ENCODE measurements around the gene CAMSAP1. TPM values are rescaled to one million over a fixed set of nuclear protein-coding genes. Genes with fewer than 3 reads are reported as not detected.

The CAMSAP1 gene
- total RNA-seq, 1 experiment from 2014 or later = 14.5 TPM

DNA sequence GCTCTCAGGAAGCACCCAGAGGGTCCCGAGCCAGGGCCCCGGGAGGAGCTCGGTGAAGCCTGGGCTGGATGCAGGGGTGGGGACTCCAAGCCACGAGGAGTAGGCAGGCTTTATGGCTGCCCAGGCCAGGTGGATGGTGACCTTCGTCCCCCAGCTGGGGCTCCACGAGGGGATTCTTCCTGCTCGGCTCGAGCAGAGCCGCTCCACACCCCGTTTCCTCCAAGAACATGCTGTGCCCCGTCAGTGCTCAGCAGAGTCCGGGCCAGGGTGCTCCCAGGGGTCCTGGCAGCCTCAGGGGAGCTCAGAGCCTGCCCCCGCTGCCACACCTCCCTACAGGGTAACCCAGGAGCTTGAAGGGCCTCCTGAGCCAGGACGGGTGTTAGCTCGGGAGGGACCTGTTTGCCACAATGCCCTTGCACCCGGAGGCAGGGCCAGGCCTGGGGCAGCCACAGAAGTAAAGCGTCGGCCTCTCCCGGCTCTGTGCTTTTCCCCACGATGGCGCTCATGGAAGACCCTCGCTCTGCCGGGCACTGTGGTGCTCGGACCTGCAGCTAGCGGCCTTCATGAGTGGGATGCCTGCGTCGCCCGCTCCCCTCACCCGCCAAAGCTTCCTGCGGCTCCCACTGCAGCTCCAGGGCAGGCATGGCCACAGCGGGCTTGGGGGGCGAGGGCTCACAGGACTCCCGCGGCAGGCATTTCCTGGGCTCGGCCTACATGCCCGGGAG is 118.6 kb downstream of the CAMSAP1 start:
- Histone ChIP-seq H3K4me3 (no peak overlapping the region), H3K36me3 (no peaks in the 10 kb centered on the region), H3K9me3 (no peaks in the 10 kb centered on the region), H3K27me3 (no peaks in the 10 kb centered on the region)
- no peak for DNase-seq

DNA sequence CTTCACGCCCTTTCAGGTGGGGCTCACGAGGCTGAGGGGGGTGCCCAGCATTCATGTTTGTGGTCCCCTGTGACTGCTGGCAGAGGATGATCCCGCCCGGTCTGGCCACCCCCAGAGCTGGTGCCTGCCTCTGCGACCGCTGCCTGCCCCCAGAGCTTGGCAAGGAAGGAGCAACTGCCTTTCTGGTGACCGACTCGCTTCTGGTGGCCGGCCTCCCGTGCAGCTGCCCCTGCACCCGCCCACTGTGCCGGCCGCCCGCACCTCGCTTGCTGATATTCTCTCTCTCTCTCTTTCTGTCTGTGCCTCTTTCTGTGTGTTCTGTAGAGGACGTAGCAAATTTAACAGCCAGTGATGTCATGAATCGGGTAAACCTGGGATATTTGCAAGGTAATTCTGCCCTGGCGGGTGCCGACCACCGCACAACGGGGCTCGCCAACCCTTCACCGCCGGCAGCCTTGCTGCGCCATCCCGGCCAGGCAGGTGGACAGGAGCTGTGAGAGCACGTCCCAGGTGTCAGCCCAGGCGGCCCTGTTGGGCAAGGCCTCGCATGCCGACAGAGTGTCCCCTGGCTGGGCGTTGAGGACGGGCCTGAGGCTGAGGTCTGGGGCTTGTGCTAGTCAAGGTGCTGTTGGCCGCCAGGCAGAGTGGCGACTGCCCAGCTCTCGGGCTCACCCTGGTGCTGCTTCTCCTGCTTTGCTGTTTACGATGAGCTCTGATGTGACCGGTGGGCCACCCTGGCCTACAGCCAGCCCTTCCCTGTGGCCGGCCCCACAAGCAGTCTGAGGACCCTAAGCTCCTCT is 119.4 kb downstream of the CAMSAP1 start:
- Histone ChIP-seq H3K9me3 (no peaks in the 10 kb centered on the region), H3K4me3 (no peak overlapping the region), H3K36me3 (no peaks in the 10 kb centered on the region), H3K27me3 (no peaks in the 10 kb centered on the region)
- DNase-seq = no peak

DNA sequence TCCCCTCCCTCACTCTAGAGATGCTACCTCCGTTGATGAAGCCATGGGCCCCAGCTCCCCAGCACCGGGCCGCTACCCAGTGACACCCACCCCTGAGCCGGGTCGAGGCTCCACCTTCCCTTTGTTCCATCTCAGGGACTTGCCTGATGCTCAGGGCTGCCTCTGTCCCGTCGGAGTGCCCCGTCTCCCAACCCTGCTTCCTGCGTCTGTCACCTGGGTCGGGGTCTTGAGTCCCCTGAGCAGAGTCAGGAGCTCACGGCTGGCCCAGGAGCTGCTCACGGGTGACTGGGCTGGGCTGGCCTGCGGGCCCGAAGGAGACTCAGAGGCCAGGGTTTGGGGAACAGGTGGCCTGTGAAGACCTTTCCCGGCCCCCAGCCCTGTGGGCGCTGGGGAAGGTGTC is 120.0 kb downstream of the CAMSAP1 start:
- H3K27me3 ChIP-seq = no peaks in the 10 kb centered on the region
- H3K4me3 ChIP-seq = no peak overlapping the region
- H3K36me3 ChIP-seq = no peaks in the 10 kb centered on the region
- no peak for DNase-seq
- no peaks in the 10 kb centered on the region for H3K9me3 ChIP-seq

DNA sequence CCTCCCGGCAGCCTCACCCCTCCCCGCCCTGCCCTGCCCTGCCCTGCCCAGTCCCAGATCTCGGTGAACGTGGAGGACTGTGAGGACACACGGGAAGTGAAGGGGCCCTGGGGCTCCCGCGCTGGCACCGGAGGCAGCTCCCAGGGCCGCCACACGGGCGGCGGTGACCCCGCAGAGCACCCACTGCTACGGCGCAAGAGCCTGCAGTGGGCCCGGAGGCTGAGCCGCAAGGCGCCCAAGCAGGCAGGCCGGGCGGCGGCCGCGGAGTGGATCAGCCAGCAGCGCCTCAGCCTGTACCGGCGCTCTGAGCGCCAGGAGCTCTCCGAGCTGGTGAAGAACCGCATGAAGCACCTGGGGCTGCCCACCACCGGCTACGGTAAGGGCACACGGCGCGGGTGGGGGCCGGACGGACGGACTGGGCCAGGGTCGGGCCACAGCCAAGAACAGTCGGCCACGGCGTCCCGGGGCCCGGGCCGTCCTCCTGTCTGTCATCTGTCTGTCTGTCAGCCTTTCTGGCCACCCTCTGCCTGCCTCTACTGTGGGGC is 121.1 kb downstream of the CAMSAP1 start:
- Histone ChIP-seq H3K27me3 (no peaks in the 10 kb centered on the region), H3K9me3 (no peaks in the 10 kb centered on the region), H3K4me3 (no peak overlapping the region), H3K36me3 (no peaks in the 10 kb centered on the region)
- DNase-seq = no peak

DNA sequence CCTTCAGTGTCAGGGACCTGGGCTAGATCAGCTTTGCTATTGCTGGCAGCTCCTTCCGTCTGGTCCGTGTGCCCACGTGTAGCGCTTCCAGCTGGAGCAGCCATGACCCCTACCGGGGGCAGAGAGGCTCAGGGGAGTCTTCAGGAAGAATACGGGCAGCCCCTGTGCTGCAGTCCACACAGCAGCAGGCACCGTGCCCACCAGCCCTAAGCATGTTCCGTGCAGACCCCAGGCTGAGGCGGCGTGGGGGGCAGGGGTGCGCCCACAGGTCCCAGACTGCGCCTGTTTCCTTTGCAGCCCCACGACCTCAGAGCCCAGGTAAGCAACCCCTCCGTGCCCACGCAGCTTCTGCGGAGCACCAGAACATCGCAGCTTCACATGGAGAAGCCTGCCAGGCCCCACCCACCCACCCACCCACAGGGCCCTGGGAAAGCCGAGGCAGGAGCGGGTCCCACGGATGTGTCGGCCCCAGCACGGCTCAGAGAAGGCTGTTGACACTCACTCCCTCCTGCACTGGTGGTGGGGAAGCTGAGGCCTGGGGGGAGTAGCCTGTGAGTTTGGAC is 122.3 kb downstream of the CAMSAP1 start:
- H3K4me3 ChIP-seq = no peak overlapping the region
- no peaks in the 10 kb centered on the region for H3K27me3 ChIP-seq
- no peak for DNase-seq
- H3K9me3 ChIP-seq = no peaks in the 10 kb centered on the region
- no peaks in the 10 kb centered on the region for H3K36me3 ChIP-seq

DNA sequence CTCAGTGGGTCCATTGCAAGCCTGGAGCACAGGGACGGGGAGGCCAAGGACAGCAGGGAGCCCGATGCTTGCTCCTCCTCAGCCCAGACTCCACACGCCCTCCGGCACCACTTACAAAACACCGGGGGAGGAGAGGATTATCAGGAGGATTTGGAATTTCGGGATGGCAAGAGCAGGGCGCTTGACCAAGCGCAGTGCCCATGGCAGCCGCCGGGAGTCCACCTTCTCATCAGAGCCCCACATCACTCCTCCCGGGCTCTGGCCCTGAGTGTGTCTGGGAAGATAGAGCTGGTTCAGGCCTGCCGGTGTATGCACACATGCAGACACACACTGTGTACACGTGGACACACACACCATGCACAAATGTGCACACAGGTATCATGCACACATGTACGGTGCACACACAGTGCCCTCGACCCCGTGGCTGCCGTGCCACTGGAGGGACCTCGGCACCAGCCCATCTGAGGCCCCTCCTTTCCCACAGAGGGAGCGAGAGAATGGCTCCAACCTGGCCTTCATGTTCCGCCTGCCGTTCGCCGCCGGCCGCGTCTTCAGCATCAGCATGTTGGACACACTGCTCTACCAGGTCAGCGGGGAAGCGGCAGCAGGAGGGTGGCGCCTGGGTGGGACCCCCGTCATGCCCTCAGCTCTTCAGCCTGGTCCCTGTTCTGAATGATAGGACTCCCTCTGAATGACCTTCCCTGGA is 123.7 kb downstream of the CAMSAP1 start:
- DNase-seq = no peak
- no peak overlapping the region for H3K4me3 ChIP-seq
- H3K27me3 ChIP-seq = no peaks in the 10 kb centered on the region
- H3K36me3 ChIP-seq = no peaks in the 10 kb centered on the region
- H3K9me3 ChIP-seq = no peaks in the 10 kb centered on the region

DNA sequence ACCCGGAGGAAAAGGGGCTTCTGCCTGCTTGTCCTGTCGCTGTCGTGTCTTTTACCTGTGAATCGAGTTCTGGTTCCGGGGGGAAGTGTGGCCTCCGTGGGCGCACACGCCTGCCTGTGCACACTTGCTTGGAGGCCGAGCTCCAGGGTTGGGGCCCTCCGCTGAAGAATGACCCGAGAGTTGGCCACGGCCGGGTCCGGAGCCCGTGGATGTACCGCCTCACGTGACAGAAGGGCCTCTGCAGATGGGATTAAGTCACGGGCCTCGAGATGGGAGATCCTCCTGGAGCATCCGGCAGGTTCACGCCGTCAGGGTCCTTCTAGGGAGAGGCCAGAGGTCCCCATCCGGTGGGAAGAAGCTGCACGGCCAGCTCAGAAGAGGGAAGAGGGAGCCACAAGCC is 124.4 kb downstream of the CAMSAP1 start:
- no peaks in the 10 kb centered on the region for H3K27me3 ChIP-seq
- no peak overlapping the region for H3K4me3 ChIP-seq
- no peaks in the 10 kb centered on the region for H3K9me3 ChIP-seq
- DNase-seq = no peak
- no peaks in the 10 kb centered on the region for H3K36me3 ChIP-seq

DNA sequence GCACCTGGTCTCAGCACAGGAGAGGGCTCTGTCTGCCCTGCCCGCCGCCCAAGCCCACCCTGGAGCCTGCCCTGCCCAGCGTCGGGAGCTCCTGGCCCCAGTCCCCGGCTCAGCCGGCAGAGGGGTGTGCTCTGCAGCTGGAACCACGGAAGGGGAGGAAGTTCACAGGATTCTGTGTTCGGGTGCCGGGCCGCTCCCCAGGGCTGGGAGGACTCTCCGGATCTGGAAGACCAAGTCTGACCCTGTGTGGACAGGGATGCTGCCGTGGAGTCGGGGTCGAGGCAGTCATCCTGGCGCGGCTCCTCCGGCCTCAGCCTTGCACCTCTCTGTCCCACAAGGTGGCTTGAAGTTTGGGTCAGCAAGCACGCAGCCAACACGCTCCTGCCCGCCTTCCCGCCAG is 126.7 kb downstream of the CAMSAP1 start:
- no peaks in the 10 kb centered on the region for H3K36me3 ChIP-seq
- DNase-seq = no peak
- H3K9me3 ChIP-seq = no peaks in the 10 kb centered on the region

DNA sequence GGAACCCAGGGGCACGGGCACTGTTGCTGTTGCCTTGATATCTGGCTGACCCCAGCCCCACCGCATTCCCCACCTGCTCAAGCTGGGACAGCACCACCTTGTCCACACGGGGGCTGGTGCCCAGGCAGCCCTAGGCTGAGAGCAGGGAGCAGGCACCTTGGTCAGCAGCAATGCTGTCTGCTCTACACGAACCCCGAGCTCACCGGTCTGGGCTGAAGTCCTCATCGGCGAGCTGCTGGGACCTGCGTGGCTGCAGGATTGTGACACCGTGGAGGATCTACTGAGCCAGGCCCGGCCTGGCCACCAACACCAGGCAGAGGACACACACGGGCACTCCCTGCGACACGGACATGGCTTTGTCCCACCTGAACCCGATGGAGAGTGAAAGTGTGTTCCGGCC is 127.3 kb downstream of the CAMSAP1 start:
- Histone ChIP-seq H3K27me3 (no peaks in the 10 kb centered on the region), H3K36me3 (no peaks in the 10 kb centered on the region), H3K4me3 (no peak overlapping the region), H3K9me3 (no peaks in the 10 kb centered on the region)
- DNase-seq = no peak

More for the DNA sequence above, 126.7 kb downstream of the CAMSAP1 start:
- Histone ChIP-seq H3K4me3 (no peak overlapping the region), H3K27me3 (no peaks in the 10 kb centered on the region)

DNA sequence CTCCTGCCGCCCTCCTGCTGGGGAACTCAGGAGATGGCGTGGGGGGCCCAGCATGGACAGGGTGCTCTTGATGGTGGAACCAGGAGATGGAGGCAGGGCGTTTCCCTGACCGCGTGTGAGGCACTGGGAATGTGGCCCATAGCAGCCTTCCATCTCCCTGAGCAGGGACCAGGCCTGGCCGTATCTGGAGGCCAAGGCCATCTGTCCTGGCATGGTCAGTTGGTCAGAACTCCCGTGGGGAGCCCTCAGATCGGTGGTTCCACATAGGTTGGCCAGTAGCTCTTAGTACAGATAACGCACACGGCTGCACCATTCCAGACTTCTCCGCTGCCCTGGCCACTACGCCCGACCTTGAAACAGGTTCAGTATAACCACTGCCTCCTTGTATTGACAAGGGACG is 127.8 kb downstream of the CAMSAP1 start:
- H3K36me3 ChIP-seq = no peaks in the 10 kb centered on the region
- DNase-seq = no peak
- no peaks in the 10 kb centered on the region for H3K9me3 ChIP-seq
- H3K27me3 ChIP-seq = no peaks in the 10 kb centered on the region
- no peak overlapping the region for H3K4me3 ChIP-seq

DNA sequence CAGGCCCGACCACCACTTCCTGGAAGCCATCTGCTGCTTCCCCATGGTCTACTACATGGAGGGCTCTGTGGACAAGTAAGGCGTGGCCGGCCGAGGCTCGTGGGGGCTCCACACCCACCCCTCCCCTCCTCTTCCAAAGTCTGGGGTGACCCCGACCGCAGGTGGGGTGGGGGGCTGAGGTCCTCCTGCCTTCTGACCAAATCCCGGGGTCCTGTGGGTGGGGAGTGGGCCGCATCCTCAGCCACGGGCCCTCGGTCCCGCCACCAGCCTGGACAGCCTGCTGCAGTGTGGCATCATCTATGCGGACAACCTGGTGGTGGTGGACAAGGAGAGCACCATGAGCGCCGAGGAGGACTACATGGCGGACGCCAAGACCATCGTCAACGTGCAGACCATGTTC is 128.9 kb downstream of the CAMSAP1 start:
- Histone ChIP-seq H3K27me3 (no peaks in the 10 kb centered on the region), H3K36me3 (no peaks in the 10 kb centered on the region), H3K4me3 (no peak overlapping the region), H3K9me3 (no peaks in the 10 kb centered on the region)
- DNase-seq = no peak

DNA sequence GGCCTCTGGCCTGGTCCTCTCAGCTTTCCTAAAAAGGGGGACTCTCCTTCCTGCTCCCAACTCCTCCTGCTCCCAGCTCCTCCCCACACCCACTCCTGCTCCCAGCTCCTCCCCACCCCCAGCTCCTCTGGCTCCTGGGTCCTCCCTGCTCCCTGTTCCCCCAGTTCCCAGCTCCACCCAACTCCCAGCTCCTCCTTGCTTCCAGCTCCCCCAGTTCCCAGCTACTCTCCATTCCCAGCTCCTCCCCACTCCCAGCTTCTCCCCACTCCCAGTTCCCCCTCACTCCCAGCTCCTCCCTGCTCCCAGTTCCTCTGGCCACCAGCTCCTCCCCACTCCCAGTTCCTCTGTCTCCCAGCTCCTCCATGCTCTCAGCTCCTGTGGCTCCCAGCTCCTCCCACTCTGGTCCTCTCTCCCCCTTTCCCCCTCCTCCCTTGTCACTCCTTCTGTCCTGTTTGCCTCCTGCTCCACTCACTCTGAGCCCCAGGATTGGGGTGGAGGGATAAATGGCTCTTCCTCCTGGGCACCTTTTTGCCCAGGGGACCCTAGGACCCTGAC is 129.6 kb downstream of the CAMSAP1 start:
- H3K4me3 ChIP-seq = no peak overlapping the region
- no peaks in the 10 kb centered on the region for H3K36me3 ChIP-seq
- H3K27me3 ChIP-seq = no peaks in the 10 kb centered on the region
- no peak for DNase-seq
- H3K9me3 ChIP-seq = no peaks in the 10 kb centered on the region

DNA sequence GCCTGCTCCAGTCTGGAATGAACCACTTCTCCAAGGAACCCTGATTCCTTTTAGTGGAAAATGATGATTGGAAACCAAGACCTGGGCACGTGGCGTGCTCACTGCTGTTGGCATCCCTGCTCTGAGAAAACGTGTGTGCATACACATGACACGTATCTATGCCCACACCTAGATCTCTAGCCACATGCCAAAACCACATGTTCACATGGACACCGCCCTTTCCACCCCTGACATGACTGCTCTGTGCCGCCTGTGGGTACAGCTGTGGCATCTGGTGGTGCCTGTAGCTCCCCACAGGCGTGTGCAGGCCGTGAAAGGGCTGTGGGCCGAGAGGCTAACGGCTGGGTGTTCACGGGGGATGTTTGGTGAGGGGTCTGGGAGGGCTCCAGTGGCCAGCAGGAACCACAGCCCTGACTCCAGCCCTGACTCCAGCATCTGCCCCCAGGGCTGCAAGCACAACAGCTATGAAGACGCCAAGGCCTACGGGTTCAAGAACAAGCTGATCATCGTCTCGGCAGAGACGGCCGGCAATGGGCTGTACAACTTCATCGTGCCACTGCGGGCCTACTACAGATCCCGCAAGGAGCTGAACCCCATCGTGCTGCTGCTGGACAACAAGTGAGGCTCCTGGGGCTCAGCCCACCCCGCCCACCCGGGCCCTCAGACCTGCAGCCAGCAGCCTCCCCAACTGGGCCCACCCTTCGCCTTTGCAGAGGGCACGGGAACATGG is 130.3 kb downstream of the CAMSAP1 start:
- no peaks in the 10 kb centered on the region for H3K27me3 ChIP-seq
- no peaks in the 10 kb centered on the region for H3K36me3 ChIP-seq
- no peak for DNase-seq
- no peak overlapping the region for H3K4me3 ChIP-seq
- H3K9me3 ChIP-seq = no peaks in the 10 kb centered on the region

DNA sequence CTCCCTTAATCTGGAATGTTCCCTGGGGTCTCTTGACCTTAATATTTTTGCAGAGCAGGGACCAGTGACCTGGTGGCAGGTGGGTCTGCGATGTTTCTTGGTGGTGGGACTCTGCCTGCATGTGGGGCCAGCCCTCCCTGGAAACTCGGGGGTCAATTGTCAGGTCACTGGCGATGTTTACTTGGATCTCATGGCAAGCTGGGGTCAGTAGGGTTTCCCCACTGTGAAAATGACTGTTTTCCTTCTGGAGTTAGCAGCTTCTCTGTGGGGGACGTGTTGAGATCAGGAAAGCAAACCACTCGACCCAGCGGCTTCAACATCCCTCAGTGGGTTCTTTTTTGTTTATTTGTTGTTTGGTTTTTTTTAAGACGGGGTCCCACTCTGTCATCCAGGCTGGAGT is 131.4 kb downstream of the CAMSAP1 start:
- Histone ChIP-seq H3K27me3 (no peaks in the 10 kb centered on the region), H3K4me3 (no peak overlapping the region), H3K9me3 (no peaks in the 10 kb centered on the region), H3K36me3 (no peaks in the 10 kb centered on the region)
- DNase-seq = no peak

DNA sequence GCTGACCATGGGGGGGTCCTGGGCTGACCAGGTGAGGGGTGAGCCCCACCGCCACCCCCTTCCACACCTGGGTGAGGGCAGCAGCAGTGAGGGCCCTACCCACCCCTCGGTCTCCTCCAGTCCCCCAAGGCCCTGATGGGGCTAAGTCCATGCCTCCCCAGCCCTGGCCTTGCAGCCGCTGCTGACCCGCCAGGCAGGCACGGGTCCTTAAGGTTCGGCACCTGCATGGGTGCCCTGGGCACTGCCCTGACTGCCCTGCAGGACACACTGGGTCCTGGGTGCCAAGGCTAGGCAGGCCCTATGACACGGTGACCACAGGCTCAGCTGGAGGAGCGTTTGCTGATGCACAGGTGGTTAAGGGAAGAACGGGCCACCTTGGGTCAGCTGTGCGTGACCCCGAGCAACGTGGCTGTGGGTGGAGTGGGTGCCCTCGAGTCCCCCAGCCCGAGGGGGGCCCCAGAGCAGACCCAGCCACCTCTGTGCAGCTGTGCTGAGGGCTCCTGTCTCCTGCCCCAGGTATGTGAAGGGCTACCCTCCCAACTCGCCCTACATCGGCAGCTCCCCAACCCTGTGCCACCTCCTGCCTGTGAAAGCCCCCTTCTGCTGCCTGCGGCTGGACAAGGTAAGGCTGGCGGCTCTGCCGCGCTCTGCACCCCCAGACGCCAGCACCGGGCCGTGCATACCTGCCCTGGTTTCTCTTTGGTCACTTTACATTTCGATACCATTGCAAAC is 132.4 kb downstream of the CAMSAP1 start:
- H3K9me3 ChIP-seq = no peaks in the 10 kb centered on the region
- no peaks in the 10 kb centered on the region for H3K27me3 ChIP-seq
- no peak for DNase-seq
- no peak overlapping the region for H3K4me3 ChIP-seq
- H3K36me3 ChIP-seq = no peaks in the 10 kb centered on the region

Measured in MG63 (cell line).